Fibroblast of villous mesenchyme (primary cell): ENCODE measurements around the gene C1QTNF3. TPM values are rescaled to one million over a fixed set of nuclear protein-coding genes. Genes with fewer than 3 reads are reported as not detected.
"Not testable (repeated sequence)": the region's sequence is repeated elsewhere in the genome, so short reads cannot be mapped to it uniquely, and the experiment has no call there.

Source experiments
- DNase-seq: peaks from one replicate; pipeline ENCODE4 v3.0.0-alpha.2; 2010; ENCODE audit warnings: low read depth
- H3K4me3 ChIP-seq: 2 replicates; pipeline ENCODE4 v1.5.1; 2011; ENCODE audit warnings: low read depth, mild to moderate bottlenecking, low read length
- CTCF ChIP-seq: IDR thresholded peaks from 2 replicates; pipeline ENCODE4 v1.5.1; 2012; ENCODE audit warnings: low read depth, mild to moderate bottlenecking, low read length; ENCODE audit not compliant: insufficient read depth
- total RNA-seq: library from RNA; depleted of rRNA; stranded (reverse); fragments of >200 nt; gene quantifications from 2 replicates; pipeline ENCODE4 v1.2.3, GENCODE V29; 2012

C1QTNF3 gene
- total RNA-seq, 1 donor: 0.86 TPM

DNA sequence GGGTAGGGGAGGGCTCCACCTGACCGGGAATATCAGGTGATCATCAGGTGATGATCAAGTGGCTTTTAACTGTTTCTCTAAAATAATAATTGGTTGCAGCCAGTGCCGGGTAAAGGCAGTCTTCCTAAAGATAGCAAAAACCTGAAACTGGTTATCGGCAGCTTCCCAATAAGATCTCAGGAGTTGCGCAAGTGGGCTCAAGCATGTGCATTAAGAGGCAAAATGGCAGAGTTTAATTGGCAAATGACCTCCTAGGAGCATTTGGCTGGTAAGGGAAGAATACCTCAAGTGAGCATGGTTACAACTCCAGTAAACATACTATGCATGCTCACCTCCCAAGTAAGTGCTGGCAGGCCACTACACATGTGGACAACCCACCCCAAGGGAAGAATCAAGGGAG, 4.2 kb downstream of the C1QTNF3 start:
- TF ChIP-seq CTCF: no peak
- no peak for DNase-seq
- H3K4me3 ChIP-seq: no peak overlapping the region

DNA sequence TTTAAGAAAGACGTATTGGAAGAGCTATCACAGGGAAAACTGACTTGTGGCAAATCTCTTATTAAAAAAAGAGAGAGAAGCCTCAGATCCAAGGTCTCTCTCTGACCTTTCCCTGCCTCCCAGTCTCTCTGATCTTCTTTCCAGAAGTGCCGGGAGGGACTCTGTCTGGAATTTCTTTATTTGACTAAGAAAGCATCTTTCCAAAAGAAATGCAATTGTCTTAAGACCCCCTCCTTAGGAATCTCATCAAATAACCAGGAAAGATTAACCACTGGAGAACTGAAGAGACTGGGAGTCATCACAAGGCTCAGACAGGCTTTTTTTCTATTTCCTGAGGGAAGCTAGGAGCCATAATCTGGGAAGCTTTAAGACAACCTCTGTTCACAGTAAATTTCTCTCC, 4.6 kb downstream of the C1QTNF3 start:
- no peak for TF ChIP-seq CTCF
- DNase-seq: no peak
- no peak overlapping the region for H3K4me3 ChIP-seq

DNA sequence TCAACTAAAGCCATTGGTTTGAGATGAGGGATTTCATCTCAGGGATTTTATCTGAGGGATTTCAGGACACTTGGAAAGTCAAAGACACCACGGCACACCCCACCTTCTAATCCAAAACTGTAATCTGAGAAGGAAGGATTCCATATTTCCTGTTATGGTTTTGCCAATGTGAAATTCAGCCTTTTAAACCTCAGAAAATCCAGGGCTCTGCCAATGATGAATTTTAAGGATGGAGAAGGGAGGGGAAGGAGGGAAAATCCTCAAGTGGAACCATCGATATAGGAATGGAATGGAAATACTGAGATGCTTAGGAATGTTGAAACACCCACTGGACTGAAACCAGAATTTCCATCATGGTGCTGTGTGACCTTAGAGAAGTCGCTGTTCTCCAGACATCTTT, 5.3 kb downstream of the C1QTNF3 start:
- H3K4me3 ChIP-seq: no peak overlapping the region
- TF ChIP-seq CTCF: no peak
- DNase-seq: no peak

GRCh38 chr5:34035756-34036155, 7.3 kb downstream of the C1QTNF3 start:
- DNase-seq: no peak
- no peak overlapping the region for H3K4me3 ChIP-seq
- TF ChIP-seq CTCF: no peak

DNA sequence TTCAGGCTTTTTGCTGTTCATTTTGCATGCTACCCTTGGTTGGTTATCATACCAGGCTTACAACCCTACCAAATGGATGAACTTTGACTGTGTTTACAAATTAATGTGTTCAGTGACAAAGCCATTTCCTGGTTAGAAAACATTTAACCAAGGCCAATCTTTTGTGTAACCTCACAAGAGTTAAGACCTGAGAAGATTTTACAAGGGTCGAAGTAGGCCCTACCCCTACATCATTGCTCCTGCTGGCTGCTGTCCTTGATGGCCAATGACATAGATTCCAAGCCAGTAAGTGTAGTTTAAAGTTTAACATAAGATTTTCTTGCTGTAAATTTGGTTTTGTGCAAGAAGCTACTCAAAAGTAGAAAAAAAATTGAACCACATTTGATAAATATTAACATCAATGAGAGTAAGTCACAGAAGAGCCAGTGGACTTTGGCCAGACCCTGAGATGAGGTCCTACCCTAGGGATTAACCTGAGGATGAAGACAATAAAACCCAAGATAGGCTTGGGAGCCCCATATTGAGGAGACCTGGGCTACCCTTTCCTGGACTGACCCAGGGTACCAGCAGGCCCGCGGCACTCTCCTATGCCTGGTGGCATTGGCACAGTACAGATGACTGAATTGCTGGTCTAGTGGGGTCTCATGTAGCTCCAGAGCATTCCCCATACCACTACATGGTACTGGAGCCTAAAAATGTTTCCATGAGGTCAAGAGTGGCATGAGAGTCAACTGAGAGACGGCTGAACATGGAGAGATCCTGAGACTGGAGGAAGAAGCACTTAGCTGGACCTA, 8.3 kb downstream of the C1QTNF3 start:
- H3K4me3 ChIP-seq: no peak overlapping the region
- no peak for TF ChIP-seq CTCF
- DNase-seq: no peak

GRCh38 chr5:34031966-34032365, 11.0 kb downstream of the C1QTNF3 start:
- TF ChIP-seq CTCF: no peak
- no peak overlapping the region for H3K4me3 ChIP-seq
- no peak for DNase-seq

GRCh38 chr5:34031117-34031516, 11.9 kb downstream of the C1QTNF3 start:
- no peak for DNase-seq
- no peak for TF ChIP-seq CTCF
- no peak overlapping the region for H3K4me3 ChIP-seq

GRCh38 chr5:34030585-34030984, 12.4 kb downstream of the C1QTNF3 start:
- not testable (repeated sequence) for H3K4me3 ChIP-seq, DNase-seq
